Activated T-helper 1 cell treated with anti-CD3 and anti-CD28 coated beads, Interleukin-12 subunit alpha, Interleukin-12 subunit beta, Interleukin-2, Interleukin-4 antibody, amounts not matched to agents 30 ng/mL and 10 ng/mL and 1 ng/mL, durations not matched to agents 14 hours and 24 hours and 36 hours (primary cell): Measurements from ENCODE around the gene DPEP2. TPM values are rescaled to one million over a fixed set of nuclear protein-coding genes. Genes with fewer than 3 reads are reported as not detected.
A peak's percentile ranks its signal among the peaks of the same experiment; 100 is the strongest.
"Not testable (repeated sequence)": the region's sequence is repeated elsewhere in the genome, so short reads cannot be mapped to it uniquely, and the experiment has no call there.

Experiments
- DNase-seq: peaks from one replicate; pipeline ENCODE4 v3.0.0; 2021; ENCODE audit warnings: low spot score
- H3K27ac Mint-ChIP-seq: one replicate; pipeline ENCODE4 v1.8.0; 2021; ENCODE audit warnings: mild to moderate bottlenecking, mixed read lengths
- H3K27me3 Mint-ChIP-seq: one replicate; pipeline ENCODE4 v1.8.0; 2022; ENCODE audit warnings: mild to moderate bottlenecking, moderate library complexity, mixed read lengths; ENCODE audit not compliant: insufficient read depth
- H3K36me3 Mint-ChIP-seq: one replicate; pipeline ENCODE4 v1.8.0; 2021; ENCODE audit warnings: low read depth, mixed read lengths
- H3K4me1 Mint-ChIP-seq: one replicate; pipeline ENCODE4 v1.8.0; 2021; ENCODE audit warnings: low read depth, mixed read lengths
- H3K4me3 Mint-ChIP-seq: one replicate; pipeline ENCODE4 v1.8.0; 2021; ENCODE audit warnings: mild to moderate bottlenecking, moderate library complexity, mixed read lengths
- H3K9me3 Mint-ChIP-seq: one replicate; pipeline ENCODE4 v1.8.0; 2021; ENCODE audit warnings: mixed read lengths
- intact Hi-C: fragments of 100-400 bp; cut with micrococcal nuclease; formaldehyde crosslinking; loops from one replicate; pipeline ENCODE4 v1.15.1; 2024
- total RNA-seq: library from RNA; stranded (reverse); gene quantifications from 2 replicates; pipeline ENCODE4 v1.2.3, GENCODE V29; 2022

Gene DPEP2
- total RNA-seq, 1 donor from 2014 or later, result 2.4 TPM

DNA sequence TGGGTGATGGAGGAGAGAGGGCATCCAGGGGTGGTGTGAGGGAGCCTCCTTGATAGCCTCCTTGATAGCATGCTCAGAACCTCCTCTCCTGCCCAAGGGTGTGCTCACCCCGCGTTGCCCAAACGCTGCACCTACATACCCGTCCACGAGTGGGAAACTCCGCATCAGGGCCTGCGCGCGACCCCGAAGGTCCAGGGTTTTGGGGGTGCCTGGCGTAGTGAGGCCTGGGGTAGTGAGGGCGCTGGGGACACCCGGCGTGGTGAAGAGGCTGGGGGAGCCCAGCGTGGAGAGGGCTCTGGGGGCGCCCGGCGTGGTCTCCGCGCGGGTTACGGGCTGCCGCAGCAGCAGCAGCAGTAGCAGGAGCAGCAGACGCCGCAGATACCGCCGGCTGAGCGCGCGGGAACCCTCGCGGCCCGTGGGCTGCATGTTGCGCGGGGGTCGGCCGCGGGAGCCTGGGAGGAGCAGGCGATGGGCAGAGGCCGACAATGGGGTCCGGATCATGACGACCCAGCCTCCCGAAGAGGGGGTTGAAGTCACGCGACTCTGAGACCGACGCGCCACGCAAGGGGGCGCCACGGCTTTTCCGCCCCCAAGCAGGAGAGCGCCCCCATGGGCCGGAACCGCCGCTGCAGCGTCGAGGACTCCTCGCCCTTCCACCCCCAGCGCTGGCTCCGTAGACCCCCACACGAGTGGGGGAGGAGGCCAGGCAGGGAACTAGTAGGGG is 19.2 kb downstream of the DPEP2 start, which contains the start of gene DPEP3:
TSS of gene DPEP3 (minus strand) at position 545 of the 724 bp plus-strand sequence. CDS start at position 426, 119 bp downstream.
- Mint-ChIP-seq H3K4me1 (peaks cover 17% of the 10 kb centered on the region), H3K4me3 (no peak within 1 kb of the TSS), H3K27ac (no peak within 1 kb of the TSS), H3K9me3 (no peaks in the 10 kb centered on the region), H3K27me3 (no peaks in the 10 kb centered on the region), H3K36me3 (no peaks in the 10 kb centered on the region)
- DNase-seq, result no peak
- intact Hi-C loops, result no loop called here

GRCh38 chr16:67977469-67978227 is 21.6 kb downstream of the DPEP2 start:
- intact Hi-C loops, result no loop called here
- H3K9me3 Mint-ChIP-seq, result no peaks in the 10 kb centered on the region
- H3K4me1 Mint-ChIP-seq, result no peaks in the 10 kb centered on the region
- H3K36me3 Mint-ChIP-seq, result no peaks in the 10 kb centered on the region
- H3K27ac Mint-ChIP-seq, result no peak overlapping the region
- DNase-seq, result no peak
- no peak overlapping the region for H3K4me3 Mint-ChIP-seq
- H3K27me3 Mint-ChIP-seq, result no peaks in the 10 kb centered on the region

GRCh38 chr16:67977005-67977404 is 22.3 kb downstream of the DPEP2 start:
- intact Hi-C loops, result no loop called here
- Mint-ChIP-seq H3K27ac (no peak overlapping the region), H3K4me1 (no peaks in the 10 kb centered on the region)

GRCh38 chr16:67976205-67976604 is 23.1 kb downstream of the DPEP2 start:
- Mint-ChIP-seq H3K27me3 (no peaks in the 10 kb centered on the region), H3K9me3 (no peaks in the 10 kb centered on the region), H3K27ac (no peak overlapping the region), H3K36me3 (no peaks in the 10 kb centered on the region), H3K4me1 (no peaks in the 10 kb centered on the region), H3K4me3 (no peak overlapping the region)
- DNase-seq, result no peak
- intact Hi-C loops, result no loop called here

More at GRCh38 chr16:67977005-67977404, 22.3 kb downstream of the DPEP2 start:
- H3K36me3 Mint-ChIP-seq, result no peaks in the 10 kb centered on the region
- no peaks in the 10 kb centered on the region for H3K9me3 Mint-ChIP-seq
- no peak overlapping the region for H3K4me3 Mint-ChIP-seq
- DNase-seq, result no peak
- no peaks in the 10 kb centered on the region for H3K27me3 Mint-ChIP-seq

GRCh38 chr16:67975321-67976105 is 23.8 kb downstream of the DPEP2 start:
- no peak overlapping the region for H3K4me3 Mint-ChIP-seq
- no peak for DNase-seq
- no peak overlapping the region for H3K27ac Mint-ChIP-seq
- intact Hi-C loops, result no loop called here
- H3K36me3 Mint-ChIP-seq, result no peaks in the 10 kb centered on the region
- H3K27me3 Mint-ChIP-seq, result no peaks in the 10 kb centered on the region
- H3K9me3 Mint-ChIP-seq, result no peaks in the 10 kb centered on the region
- H3K4me1 Mint-ChIP-seq, result no peaks in the 10 kb centered on the region

DNA sequence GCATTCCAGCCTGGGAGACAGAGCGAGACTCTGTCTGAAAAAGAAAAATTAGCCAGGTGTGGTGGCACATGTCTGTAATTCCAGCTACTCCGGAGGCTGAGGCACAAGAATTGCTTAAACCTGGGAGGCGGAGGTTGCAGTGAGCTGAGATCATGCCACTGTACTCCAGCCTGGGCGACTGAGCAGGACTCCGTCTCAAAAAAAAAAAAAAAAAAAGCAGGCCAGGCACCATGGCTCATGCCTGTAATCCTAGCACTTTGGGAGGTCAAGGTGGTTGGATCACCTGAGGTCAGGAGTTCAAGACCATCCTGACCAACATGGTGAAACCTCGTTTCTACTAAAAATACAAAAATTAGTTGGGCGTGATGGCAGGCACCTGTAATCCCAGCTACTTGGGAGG is 27.0 kb downstream of the DPEP2 start:
- DNase-seq, H3K36me3 Mint-ChIP-seq, H3K27ac Mint-ChIP-seq, H3K27me3 Mint-ChIP-seq, H3K4me3 Mint-ChIP-seq, intact Hi-C loops, H3K9me3 Mint-ChIP-seq: not testable (repeated sequence)
- H3K4me1 Mint-ChIP-seq, result peaks cover 18% of the 10 kb centered on the region

GRCh38 chr16:67971111-67971510 is 28.2 kb downstream of the DPEP2 start:
- Mint-ChIP-seq H3K9me3 (no peaks in the 10 kb centered on the region), H3K4me3 (peak overlapping the region; percentile 30), H3K27me3 (no peaks in the 10 kb centered on the region), H3K36me3 (peaks cover 1% of the 10 kb centered on the region), H3K27ac (no peak overlapping the region), H3K4me1 (peaks cover 29% of the 10 kb centered on the region)
- intact Hi-C loops, result no loop called here
- DNase-seq, result no peak

GRCh38 chr16:67969254-67970039 is 29.8 kb downstream of the DPEP2 start:
- no peak for DNase-seq
- Mint-ChIP-seq H3K27ac (peak overlapping the region; percentile 91), H3K4me1 (peaks cover 40% of the 10 kb centered on the region)

GRCh38 chr16:67968400-67969253 is 30.7 kb downstream of the DPEP2 start, which contains the start of gene SLC12A4:
SLC12A4 (minus strand) TSS chr16:67968637; CDS start chr16:67968553, 84 bp downstream.
- peaks cover 1% of the 10 kb centered on the region for H3K36me3 Mint-ChIP-seq
- peak; percentile 89 for DNase-seq
- H3K4me3 Mint-ChIP-seq, result peak within 1 kb of the TSS; percentile 99
- H3K9me3 Mint-ChIP-seq, result no peaks in the 10 kb centered on the region
- no peaks in the 10 kb centered on the region for H3K27me3 Mint-ChIP-seq
- intact Hi-C loops, result loop anchor here (1.0 to 2.0 kb wide), 10 partner anchors 16 to 250 kb away; partner anchors contain the start of genes DDX28, DUS2, EDC4 and GFOD2
- H3K27ac Mint-ChIP-seq, result peak within 1 kb of the TSS; percentile 96
- peaks cover 40% of the 10 kb centered on the region for H3K4me1 Mint-ChIP-seq

More at GRCh38 chr16:67969254-67970039, 29.8 kb downstream of the DPEP2 start:
- H3K27me3 Mint-ChIP-seq, result no peaks in the 10 kb centered on the region
- no peaks in the 10 kb centered on the region for H3K9me3 Mint-ChIP-seq
- peak overlapping the region; percentile 82 for H3K4me3 Mint-ChIP-seq
- H3K36me3 Mint-ChIP-seq, result peaks cover 1% of the 10 kb centered on the region
- intact Hi-C loops, result loop anchor here (2.0 kb wide), 2 partner anchors 163 to 251 kb away; partner anchors contain the start of genes GFOD2, RANBP10 and TSNAXIP1

- H3K27ac Mint-ChIP-seq, result peak overlapping the region; percentile 96
- peak; percentile 33 for DNase-seq
- intact Hi-C loops, result loop anchor here (1.0 to 2.0 kb wide), 10 partner anchors 16 to 249 kb away; partner anchors contain the start of genes DDX28, DUS2, EDC4 and GFOD2
- peak overlapping the region; percentile 99 for H3K4me3 Mint-ChIP-seq
- H3K27me3 Mint-ChIP-seq, result no peaks in the 10 kb centered on the region
- no peaks in the 10 kb centered on the region for H3K9me3 Mint-ChIP-seq
- peaks cover 1% of the 10 kb centered on the region for H3K36me3 Mint-ChIP-seq
- peaks cover 41% of the 10 kb centered on the region for H3K4me1 Mint-ChIP-seq
Measured at GRCh38 chr16:67967958-67968399, 31.3 kb downstream of the DPEP2 start.
